NCI-H2081 treated with DMSO at 0.1 percent for 48 hours (cell line): ENCODE results near the gene DMRTA2.

ENCODE experiments used
- DNase-seq: peaks from one replicate; lab custom pipeline; 2025; lab: John Stamatoyannopoulos, UW

Gene DMRTA2

GRCh38 chr1:50424045-50424883, 1.0 kb upstream of the DMRTA2 start:
- DNase-seq: no peak

GRCh38 chr1:50423670-50424000, 392 bp upstream of the DMRTA2 start:
- DNase-seq: no peak

GRCh38 chr1:50422675-50422945, 633 bp downstream of the DMRTA2 start:
- DNase-seq: no peak

- no peak for DNase-seq
Measured at GRCh38 chr1:50421768-50422674, 1.2 kb downstream of the DMRTA2 start.

GRCh38 chr1:50421366-50421748, 1.9 kb downstream of the DMRTA2 start:
- no peak for DNase-seq

- DNase-seq: no peak
Measured at GRCh38 chr1:50420689-50421365, 2.4 kb downstream of the DMRTA2 start.

GRCh38 chr1:50419907-50420677, 3.2 kb downstream of the DMRTA2 start:
- no peak for DNase-seq

GRCh38 chr1:50419192-50419906, 3.9 kb downstream of the DMRTA2 start:
- DNase-seq: no peak

- DNase-seq: no peak
Measured at GRCh38 chr1:50418600-50419109, 4.6 kb downstream of the DMRTA2 start.

GRCh38 chr1:50417946-50418599, 5.2 kb downstream of the DMRTA2 start:
- no peak for DNase-seq

- no peak for DNase-seq
Measured at GRCh38 chr1:50417507-50417906, 5.7 kb downstream of the DMRTA2 start.

- DNase-seq: no peak
Measured at GRCh38 chr1:50416553-50417453, 6.4 kb downstream of the DMRTA2 start.

GRCh38 chr1:50416150-50416527, 7.1 kb downstream of the DMRTA2 start:
- DNase-seq: no peak

GRCh38 chr1:50415235-50416149, 7.8 kb downstream of the DMRTA2 start:
- no peak for DNase-seq

- no peak for DNase-seq
Measured at GRCh38 chr1:50414853-50415234, 8.4 kb downstream of the DMRTA2 start.

- DNase-seq: no peak
Measured at GRCh38 chr1:50412813-50413476, 10.3 kb downstream of the DMRTA2 start.

- DNase-seq: no peak
Measured at GRCh38 chr1:50405814-50406213, 17.4 kb downstream of the DMRTA2 start.

- no peak for DNase-seq
Measured at GRCh38 chr1:50393522-50394120, 29.6 kb downstream of the DMRTA2 start.
